ENCODE measurements around the gene RETREG2.

RETREG2 gene, protein sequence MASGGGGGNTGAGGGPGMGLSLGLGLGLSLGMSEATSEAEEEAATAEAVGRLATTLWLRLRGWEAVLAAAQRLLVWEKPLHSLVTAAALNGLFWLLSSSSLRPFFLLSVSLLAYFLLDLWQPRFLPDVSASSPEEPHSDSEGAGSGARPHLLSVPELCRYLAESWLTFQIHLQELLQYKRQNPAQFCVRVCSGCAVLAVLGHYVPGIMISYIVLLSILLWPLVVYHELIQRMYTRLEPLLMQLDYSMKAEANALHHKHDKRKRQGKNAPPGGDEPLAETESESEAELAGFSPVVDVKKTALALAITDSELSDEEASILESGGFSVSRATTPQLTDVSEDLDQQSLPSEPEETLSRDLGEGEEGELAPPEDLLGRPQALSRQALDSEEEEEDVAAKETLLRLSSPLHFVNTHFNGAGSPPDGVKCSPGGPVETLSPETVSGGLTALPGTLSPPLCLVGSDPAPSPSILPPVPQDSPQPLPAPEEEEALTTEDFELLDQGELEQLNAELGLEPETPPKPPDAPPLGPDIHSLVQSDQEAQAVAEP

DNA sequence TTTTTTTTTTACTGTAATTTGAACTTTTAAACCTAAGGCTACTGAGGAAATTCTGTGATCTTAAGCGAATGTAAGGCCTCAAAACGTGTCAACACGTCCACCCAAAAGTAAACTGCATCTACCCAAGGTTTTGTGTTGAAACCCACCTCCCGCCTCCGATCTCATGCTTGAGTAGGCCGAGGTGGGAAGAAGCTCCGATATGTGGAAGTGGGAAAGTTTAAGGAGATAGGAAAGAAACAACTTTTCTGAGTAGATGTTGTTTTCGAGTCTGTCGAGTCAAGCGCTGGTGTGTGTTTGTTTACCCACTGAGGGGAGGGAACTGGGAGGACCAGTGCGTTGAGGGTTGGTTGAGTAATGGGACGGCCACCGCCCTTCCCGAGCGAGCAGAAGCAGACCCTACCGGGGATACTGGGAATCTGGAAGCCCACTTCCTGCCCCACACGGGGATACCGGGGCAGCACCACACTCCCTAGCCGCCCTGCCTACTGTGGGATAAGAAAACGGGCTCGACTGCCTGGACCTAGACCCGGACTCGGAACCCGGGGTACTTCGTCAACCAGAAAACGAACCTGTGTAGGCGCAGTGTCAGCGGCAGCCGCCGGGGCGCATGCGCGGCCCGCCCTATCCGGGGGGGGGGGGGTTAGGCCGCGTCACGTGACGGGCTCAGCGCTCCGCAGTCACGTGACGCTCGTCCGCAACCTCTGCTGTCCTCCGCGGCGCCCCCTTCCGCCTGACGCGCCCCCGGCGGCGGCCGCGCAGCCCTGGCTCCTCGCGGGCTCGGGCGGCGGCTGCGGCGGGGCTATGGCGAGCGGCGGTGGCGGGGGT lies at the start of gene RETREG2:
Gene RETREG2, plus strand, starts transcription at position 724 of the 825 bp plus-strand sequence. Its CDS starts 78 bp downstream, at position 802.
- DNase-seq (ENCODE audit: low read depth in 2 of 2), result peak; percentile 69 to 72

DNA sequence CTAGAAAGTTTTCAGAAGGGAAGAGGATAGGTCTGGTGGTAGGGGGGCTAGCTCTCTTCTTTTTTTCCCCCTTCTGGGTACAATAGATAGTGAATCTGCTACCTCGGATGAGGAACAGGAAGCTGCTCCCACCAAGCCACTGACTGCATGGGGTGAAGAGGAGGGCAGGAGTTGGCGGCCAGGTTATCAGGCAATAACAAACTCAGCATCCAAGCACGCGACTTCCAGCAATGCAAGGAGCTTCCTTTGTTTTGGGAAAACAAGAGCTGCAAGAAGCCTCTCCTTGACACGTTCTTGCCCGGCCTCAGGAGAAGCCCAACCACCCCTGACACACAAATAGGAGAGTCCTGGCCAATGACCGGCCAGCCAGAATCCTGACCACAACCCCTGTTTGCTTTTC lies 49.7 kb upstream of the RETREG2 start:
- DNase-seq (ENCODE audit: low read depth in 2 of 2), result no peak

DNA sequence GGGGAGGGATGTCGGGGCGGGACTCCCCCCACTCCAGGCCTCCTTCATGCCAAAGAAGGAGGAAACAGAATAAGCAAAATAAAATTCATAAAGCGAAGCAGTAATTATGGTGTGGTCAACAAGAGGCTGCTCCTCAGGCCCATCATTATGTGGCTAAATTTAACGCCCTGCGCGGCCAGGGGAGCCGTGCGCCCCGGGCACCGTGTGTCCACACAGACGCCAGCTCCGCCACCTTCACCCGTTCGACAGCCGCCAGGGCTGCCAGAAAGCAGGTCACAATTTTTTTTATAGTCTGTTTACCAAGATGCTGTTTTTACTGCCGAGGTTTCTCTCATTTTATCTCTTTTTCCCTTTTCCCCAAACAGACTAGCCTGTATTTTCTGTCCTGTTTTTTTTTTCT lies 48.5 kb upstream of the RETREG2 start:
- DNase-seq (ENCODE audit: low read depth in 2 of 2), result no peak

DNA sequence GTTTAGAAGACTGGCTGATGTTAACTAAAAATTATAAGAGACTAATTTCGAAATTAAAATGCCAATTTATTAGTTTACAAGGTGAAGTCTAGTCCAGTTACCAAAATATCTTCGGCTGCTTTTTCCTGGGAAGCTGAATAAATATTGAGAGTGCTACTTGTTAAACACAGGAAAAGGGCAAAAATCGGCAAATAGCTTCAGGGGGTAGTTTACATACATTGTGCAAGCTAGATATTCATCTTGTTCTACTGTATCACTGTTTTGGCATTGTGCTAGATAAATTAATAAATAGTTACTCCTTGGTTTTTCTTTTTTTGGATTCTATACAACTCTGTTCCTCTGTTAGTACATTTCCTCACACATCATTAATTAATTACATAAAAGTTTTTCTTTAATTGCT lies 46.7 kb upstream of the RETREG2 start:
- no peak for DNase-seq (ENCODE audit: low read depth in 2 of 2)

DNA sequence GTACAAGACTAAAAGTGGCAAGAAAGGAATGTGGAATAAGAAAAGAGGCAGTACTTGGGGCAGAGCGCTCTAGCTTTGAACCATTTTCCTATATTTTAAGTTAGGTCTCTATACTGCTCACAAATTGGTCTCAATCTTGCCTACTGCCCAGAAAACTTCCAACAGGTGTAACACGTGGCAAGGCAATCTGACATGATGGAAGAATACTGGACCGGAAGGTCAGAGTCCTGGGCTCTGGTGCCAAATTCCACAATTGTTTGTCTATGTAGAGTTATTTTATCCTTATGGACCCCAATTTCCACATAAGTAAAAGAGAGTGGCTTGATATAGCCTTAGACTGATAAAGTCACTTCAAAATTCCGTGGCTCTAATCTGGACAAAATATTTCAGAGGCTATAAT lies 46.3 kb upstream of the RETREG2 start:
- no peak for DNase-seq (ENCODE audit: low read depth in 2 of 2)

DNA sequence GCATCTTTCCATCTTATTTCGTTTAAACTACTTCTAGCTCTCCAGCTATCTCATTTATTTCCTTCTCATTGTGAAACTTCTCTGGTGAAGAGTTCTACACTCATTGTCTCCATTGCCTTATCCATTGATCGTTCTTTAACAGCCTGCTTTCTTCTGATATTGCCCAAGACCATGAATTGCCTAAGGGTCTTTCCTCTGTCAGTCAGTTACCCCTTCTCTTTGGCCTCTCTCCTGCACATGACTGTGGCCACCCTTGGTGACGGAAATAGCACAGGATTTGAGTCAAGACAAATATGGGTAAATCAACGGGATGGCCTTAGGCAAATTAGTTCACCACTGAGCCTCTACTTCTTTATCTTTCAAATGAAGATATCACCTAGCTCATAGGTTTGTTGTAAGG lies 44.1 kb upstream of the RETREG2 start:
- DNase-seq (ENCODE audit: low read depth in 2 of 2), result no peak

DNA sequence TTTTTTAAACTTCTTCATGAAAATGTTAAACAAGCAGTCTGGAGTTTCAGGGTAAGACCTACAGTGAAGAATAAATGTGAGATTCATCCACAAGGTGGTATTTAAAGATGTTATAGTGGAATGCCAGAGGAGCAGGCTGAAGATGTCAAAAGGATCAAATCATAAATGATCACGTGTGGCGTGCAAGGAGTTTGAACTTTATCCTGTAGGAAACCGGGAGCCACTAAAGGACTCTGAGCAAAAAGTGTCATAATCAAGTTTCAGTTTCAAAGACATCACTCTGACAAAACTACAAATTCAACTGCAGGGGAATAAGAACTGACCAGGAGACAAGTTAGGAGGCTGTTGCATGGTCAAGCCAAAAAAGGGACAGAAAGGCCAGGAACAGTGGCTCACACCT lies 37.4 kb upstream of the RETREG2 start:
- DNase-seq (ENCODE audit: low read depth in 2 of 2), result no peak

DNA sequence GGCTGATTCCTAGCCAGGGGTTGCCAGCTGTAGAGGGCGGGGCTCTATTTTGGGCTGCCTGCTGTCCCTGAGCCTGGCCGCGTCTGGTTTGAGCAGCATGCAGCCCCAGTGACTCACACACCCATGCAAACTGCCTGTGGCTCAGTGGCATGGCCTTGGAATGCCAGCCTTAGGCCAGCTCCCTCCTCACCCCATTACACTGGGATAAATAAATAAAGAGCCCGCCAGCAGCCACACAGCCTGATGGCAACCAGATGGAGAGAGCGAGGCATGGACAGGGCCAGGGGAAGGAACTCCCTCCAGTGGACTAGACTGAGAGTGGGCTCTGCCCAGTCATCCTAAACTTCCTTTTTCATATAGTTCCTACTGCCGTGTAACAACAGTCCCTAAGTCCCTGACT lies 35.7 kb upstream of the RETREG2 start:
- DNase-seq (ENCODE audit: low read depth in 2 of 2), result no peak

DNA sequence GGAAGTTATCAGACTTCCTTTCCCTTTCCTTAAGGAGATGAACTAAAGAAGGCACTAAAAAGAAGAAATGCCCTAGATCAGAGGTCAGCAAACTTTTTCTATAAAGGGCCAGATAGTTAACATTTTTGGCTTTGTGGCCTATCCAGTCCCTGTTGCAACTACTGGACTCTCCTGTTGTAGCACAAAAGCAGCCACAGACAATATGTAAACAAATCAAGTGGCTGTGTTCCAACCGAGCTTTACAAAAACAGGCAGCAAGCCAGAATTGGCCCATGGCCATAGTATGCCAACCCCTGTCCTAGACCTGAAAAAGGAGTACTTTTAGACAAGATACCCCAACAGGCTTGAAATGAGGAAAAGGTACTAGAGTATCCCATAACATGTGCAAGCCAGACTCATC lies 28.4 kb upstream of the RETREG2 start:
- DNase-seq (ENCODE audit: low read depth in 2 of 2), result no peak

DNA sequence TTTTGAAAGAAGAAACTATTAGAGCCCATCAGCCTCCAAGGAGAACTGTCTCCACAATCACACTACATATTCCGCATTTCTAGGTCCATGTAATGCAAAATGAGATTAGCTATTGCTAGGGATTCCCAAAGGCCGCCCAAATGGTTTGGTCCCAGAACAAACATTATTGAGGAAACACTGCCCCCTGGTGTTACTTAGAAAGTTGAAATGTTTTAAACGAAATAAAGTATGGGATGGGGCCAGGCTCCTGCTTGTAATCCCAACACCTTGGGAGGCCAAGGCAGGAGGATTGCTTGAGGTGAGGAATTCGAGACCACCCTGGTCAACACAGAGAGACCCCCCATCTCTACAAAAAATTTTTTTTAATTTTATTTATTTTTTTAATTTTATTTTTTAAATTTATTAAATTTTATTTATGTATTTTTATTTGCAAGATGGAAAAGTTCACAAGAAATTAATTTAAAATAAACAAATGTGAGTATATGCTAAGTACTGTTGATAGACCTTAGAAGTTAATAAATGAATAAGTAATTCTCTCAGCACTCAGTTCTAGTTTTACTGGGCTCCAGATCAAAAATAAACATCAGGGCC lies 22.9 kb upstream of the RETREG2 start:
- no peak for DNase-seq (ENCODE audit: low read depth in 2 of 2)

DNA sequence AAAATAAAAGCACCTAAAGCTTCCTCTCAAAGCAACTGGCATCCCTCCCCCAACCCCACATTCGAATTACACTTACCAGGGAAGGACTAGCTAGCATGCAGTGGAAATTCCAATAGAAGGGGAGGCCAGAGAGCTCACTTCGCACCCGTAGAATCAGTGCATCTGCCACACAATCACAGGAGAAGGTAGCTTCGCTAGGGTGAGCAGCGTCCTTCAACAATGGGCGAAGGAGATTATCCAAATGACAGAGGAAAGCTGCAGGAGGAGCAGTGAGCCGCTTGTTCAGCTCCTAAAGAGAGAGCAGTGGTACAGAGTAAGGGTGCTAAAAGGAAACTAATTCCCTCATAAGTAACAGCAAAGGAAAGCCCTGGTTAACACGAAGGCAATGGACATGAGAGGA lies 20.7 kb upstream of the RETREG2 start:
- DNase-seq (ENCODE audit: low read depth in 2 of 2), result no peak

DNA sequence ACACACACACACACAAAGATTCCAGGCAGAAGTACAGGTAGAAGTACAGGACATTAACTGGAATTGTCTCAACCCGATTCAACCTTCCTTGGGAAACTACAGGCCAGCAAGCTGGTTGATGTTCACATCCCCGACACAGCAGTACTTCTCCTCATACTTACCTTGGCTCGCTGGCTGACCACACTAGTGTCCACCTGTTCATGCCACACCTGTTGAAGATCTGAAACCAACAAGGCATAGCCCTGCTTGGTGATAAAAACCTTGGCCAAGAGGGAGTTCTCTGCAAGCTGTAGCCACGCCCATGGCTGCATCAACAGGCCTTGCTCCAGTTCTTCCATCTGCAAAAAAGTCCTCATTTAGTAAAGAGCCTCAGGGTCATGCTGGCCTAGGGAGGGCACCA lies 20.1 kb upstream of the RETREG2 start:
- no peak for DNase-seq (ENCODE audit: low read depth in 2 of 2)

DNA sequence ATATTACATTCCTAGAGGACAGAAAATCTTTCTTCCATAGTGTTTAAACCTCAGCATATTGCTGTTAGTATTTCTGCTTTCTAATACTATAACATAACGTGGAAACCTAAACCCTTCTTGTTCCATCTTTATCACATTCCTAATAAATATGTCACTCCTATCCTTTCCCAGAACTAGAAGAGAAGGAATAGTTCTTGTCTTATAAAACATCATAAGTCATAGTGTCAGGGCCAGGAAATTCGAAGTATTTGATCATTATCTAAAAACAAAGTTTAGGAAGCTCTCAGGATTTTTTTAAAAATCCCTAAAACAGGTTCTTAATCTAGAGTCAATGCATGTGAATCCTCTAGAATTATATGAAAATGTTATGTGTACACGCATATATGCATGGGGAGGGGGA lies 19.5 kb upstream of the RETREG2 start:
- DNase-seq (ENCODE audit: low read depth in 2 of 2), result no peak

DNA sequence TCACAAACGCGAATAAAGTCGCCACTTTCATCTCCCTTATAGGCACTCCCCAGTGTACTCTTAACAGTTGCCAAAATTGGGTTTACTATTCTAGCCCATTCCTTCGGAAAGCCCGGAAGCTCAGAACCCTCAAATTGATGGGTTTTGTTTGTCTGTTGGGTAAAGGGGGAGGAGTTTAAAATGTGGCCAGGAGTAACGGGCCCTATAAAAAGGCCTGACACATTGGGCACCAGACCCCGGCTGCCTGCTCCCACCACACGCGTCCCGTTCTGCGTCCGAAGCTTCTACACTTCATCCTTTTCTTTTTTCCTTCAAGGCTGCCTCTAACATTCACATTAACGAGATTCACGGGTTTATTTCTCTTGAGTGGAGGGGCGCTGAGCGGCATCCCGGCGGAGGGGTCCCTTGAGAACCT lies 18.3 kb upstream of the RETREG2 start:
- no peak for DNase-seq (ENCODE audit: low read depth in 2 of 2)

DNA sequence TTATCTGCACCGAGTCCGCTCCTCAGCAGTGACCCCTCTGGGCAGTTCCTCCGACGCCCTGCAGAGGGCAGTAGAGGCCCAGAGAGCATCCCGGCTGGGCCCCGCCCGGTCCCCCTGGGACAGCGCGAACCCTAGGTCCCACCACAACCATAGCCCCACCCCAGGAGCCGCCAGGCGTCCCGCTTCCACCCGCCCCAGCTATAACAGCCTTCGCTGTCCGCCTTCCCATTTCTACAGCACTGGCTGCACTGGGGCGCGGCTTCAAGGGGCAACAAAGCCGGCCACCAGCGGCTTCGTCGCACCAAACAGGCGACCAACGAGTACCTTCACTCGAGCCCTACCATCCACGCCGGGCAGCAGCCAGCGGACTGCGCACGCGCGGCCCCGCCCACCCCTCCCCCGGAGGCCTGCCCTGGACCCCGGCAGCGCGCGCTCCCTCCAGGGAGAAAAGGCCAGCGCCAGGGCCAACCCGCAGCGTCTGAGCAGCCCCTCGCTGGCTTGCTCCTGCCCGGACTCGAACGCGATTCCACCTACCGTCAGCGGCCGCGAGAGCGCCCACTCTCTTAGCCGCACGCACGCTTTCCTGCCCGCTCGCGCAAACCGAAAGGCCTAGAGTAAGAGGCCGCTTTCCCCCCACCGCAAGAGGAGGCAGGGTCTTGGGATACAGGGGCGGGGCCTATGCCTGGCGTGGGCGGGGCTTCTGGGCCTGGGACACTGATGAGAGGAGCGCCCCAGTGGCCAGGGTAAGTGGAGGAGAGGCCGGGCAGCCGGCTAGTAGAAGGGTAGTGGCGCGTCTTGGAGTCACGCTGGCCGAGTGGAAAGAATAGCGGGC lies 17.7 kb upstream of the RETREG2 start, which contains the start of gene NHEJ1:
Gene NHEJ1, minus strand, starts transcription at position 630 of the 832 bp plus-strand sequence. CDS start 2,453 bp downstream, outside the sequence.
- peak; percentile 93 to 94 for DNase-seq (ENCODE audit: low read depth in 2 of 2)

DNA sequence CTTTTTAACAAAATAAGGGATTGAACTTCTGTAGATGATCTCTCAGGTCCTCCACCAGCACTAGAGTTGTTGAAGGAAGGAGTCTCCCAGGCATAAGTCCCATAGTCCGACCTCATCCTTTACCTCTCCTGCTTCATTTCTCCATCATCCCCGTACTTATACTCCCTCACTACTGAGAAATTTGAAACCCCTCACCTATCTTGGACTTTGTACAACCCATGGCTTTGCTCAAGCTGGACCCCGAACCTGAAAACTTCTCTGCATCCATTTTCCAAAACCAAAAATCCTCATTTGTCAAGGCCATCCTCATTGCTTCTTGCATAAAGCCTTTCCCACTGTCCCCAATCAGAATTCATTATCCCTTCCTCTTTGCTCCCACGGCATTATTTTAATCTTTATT lies 17.0 kb upstream of the RETREG2 start:
- no peak for DNase-seq (ENCODE audit: low read depth in 2 of 2)

DNA sequence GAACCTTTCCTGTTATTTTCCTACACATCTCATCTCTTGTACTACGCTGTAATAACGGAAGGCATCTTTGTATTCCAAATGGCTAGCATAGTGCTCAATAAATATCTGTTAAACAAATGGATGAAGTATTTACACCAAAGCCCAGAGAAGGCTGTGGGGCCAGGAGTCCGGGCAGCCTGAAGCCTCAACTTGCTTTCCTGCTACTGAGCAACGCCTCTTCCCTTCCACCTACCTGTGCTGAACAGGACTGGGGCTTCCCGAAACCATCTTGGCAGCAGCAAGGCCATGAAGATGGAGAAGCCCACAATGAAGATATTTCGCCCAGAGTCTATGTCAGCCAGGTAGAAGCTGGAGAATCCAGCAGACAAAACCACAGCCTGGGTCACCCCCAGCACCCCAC lies 14.9 kb upstream of the RETREG2 start:
- DNase-seq (ENCODE audit: low read depth in 2 of 2), result no peak

DNA sequence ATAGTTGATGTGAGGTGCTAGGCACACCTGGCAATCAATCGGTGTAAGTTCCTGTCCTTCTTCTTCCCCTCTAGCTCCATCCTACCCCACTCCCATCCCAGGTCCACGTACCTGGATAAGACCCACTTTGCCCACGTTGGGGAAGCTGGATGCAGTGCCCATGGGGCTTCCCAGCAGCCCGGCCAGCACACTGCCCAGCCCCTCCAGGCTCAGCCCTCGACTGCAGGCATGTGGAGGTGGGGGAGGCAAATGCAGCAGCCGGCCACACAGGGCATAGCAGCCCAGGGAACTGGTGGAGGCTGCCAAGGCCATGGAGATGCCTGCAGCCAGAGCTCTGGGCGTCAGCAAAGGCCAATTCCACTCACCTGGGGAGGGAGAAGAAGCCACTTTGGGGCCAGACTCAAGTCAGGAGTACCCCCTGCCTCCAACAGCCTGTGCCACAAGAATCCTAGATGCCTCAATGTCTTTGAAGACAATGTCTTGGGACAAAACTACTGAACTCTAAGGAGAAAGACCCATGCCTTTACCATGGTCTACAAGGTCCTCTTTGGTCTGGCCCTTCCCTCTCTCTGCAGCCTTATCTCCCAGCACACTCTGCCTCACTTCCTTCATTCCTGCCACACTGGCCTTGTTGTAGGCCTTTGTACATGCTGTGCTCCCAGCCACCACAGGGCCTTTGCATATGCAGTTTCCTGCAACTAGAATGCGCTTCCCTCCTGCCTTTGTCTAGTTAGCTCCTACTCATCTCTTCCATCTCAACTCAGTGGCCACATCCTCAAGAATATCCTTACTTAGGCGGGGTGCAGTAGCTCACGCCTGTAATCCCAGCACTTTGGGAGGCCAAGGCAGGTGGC lies 12.8 kb upstream of the RETREG2 start:
- no peak for DNase-seq (ENCODE audit: low read depth in 2 of 2)

DNA sequence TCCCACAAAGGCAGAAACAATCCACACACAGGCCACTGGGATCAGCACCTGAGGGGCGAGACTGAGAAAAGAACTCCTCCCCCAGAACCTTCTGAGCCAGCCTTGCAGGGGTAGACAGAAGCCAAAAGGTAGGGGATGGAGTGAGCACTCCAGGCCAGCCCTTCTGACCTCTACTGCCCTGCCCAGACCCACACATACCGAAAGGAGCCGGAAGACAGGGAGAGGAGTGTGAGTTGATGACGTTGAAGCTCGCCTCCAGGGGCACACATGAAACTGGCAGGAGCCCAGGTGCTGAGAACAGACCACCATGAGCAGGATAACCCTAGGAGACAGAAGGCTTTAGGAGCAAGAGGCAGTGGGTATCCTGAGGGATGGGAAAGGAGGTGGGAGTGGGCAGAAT lies 10.1 kb upstream of the RETREG2 start:
- DNase-seq (ENCODE audit: low read depth in 2 of 2), result no peak

DNA sequence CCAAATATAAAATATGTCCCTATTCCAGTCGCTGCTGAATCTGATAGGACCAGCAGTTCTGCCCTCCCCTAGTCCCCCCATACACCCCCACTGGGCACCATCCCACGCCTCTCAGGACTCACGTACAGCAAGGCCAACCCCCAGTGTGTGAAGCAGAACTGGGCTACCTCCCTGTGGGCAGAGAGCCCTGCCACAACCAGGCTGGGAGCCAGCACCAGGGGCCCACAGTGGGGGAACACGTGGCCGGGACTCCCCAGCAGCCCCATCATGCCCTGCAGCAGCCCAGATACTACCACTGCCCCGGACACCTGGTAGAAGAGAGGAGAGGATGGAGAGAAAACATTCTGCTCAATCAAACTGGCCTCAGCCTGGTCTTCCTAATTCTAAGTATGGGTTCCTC lies 9.5 kb upstream of the RETREG2 start:
- no peak for DNase-seq (ENCODE audit: low read depth in 2 of 2)

Data from stimulated activated CD8-positive, alpha-beta memory T cell treated with anti-CD3 and anti-CD28 coated beads, Interleukin-2, amount 100 ng/mL, for 48 hours (primary cell).